ENCODE results near the gene SYNJ2.

The SYNJ2 gene

DNA sequence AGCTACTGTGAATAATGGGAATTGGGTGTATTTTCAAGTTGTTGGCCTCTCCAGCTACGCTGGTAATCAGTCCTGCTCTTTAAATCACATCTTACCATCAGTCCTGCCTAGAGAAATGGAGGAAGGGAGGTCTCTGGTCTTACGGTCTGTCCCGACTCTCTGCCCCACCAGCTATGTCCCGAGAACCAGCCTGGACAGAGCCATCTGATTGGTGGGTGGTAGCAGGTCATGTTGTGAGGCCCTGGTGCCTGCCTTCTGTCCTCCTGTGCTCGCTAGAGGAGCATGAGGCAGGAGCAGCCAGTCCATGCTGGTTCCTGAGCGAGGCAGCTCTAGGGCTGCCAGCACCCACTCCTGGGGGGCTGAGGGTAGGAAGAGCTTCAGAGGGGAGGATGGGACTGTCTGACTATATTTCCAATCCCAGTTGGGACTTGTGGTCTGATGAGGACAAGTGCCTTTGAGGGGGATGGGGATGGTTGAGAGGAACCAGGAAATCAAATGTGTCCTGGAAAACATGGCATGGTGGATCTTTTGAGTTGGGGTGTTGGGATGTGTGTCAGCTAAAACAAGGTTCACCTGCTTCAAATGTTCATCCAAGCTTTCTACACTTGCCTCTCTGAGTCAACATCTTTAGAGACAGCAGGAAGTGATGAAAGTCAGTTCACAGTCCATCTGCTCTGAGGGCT, 33.0 kb downstream of the SYNJ2 start:
- no peaks in the 10 kb centered on the region for H3K27me3 ChIP-seq (ENCODE audit: insufficient read depth, low read length)
- H2AFZ ChIP-seq (ENCODE audit: low read length): no peak overlapping the region
- H3K4me2 ChIP-seq (ENCODE audit: low read length): no peak overlapping the region
- H3K9ac ChIP-seq (ENCODE audit: low read length): no peak overlapping the region
- H3K4me1 ChIP-seq (ENCODE audit: insufficient read depth, low read length, severe bottlenecking): no peaks in the 10 kb centered on the region
- H3K36me3 ChIP-seq (ENCODE audit: insufficient read depth, low read length): no peaks in the 10 kb centered on the region
- H3K27ac ChIP-seq (ENCODE audit: low read depth, low read length, poor library complexity, severe bottlenecking): no peak overlapping the region
- H3F3A ChIP-seq (ENCODE audit: insufficient read depth, low read length): no peaks in the 10 kb centered on the region
- H3K79me2 ChIP-seq (ENCODE audit: insufficient read depth, low read length): no peaks in the 10 kb centered on the region
- H4K20me1 ChIP-seq (ENCODE audit: insufficient read depth, low read length): no peaks in the 10 kb centered on the region
- no peaks in the 10 kb centered on the region for H3K9me3 ChIP-seq (ENCODE audit: low read length)
- H3K4me3 ChIP-seq (ENCODE audit: low read depth, low read length, poor library complexity, severe bottlenecking): no peak overlapping the region
- H3K9me2 ChIP-seq (ENCODE audit: low read depth, low read length): no peaks in the 10 kb centered on the region
- TF ChIP-seq EZH2 (IDR thresholded peaks at IDR 0.05; ENCODE audit: borderline replicate concordance, low read length): no peak
- TF ChIP-seq, protein P1, sequence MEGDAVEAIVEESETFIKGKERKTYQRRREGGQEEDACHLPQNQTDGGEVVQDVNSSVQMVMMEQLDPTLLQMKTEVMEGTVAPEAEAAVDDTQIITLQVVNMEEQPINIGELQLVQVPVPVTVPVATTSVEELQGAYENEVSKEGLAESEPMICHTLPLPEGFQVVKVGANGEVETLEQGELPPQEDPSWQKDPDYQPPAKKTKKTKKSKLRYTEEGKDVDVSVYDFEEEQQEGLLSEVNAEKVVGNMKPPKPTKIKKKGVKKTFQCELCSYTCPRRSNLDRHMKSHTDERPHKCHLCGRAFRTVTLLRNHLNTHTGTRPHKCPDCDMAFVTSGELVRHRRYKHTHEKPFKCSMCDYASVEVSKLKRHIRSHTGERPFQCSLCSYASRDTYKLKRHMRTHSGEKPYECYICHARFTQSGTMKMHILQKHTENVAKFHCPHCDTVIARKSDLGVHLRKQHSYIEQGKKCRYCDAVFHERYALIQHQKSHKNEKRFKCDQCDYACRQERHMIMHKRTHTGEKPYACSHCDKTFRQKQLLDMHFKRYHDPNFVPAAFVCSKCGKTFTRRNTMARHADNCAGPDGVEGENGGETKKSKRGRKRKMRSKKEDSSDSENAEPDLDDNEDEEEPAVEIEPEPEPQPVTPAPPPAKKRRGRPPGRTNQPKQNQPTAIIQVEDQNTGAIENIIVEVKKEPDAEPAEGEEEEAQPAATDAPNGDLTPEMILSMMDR (IDR thresholded peaks at IDR 0.05; ENCODE audit: low read length): no peak

DNA sequence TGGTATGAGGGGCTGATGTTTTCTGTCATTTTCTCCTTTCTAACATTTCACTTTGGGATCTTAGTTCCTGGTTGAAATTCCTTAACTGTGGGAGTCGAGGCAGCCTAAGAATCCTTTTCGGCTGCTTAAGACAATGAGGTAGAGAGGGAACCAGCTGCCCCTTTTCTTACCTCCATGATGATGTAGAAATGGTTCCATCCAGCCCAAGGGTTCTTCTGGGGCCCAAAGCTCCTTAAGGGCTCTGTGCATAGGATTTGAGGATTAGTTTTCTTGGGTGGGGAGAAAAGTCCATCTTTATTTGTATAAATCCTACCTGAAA, 33.5 kb downstream of the SYNJ2 start:
- H2AFZ ChIP-seq (ENCODE audit: low read length): no peak overlapping the region
- no peaks in the 10 kb centered on the region for H3F3A ChIP-seq (ENCODE audit: insufficient read depth, low read length)
- H3K27me3 ChIP-seq (ENCODE audit: insufficient read depth, low read length): no peaks in the 10 kb centered on the region
- H3K4me3 ChIP-seq (ENCODE audit: low read depth, low read length, poor library complexity, severe bottlenecking): no peak overlapping the region
- H3K4me1 ChIP-seq (ENCODE audit: insufficient read depth, low read length, severe bottlenecking): no peaks in the 10 kb centered on the region
- no peak overlapping the region for H3K4me2 ChIP-seq (ENCODE audit: low read length)
- H3K27ac ChIP-seq (ENCODE audit: low read depth, low read length, poor library complexity, severe bottlenecking): no peak overlapping the region
- H3K9me3 ChIP-seq (ENCODE audit: low read length): no peaks in the 10 kb centered on the region
- H3K36me3 ChIP-seq (ENCODE audit: insufficient read depth, low read length): no peaks in the 10 kb centered on the region
- TF ChIP-seq, protein P1 (IDR thresholded peaks at IDR 0.05; ENCODE audit: low read length): no peak
- TF ChIP-seq EZH2 (IDR thresholded peaks at IDR 0.05; ENCODE audit: borderline replicate concordance, low read length): no peak
- no peaks in the 10 kb centered on the region for H3K9me2 ChIP-seq (ENCODE audit: low read depth, low read length)
- no peaks in the 10 kb centered on the region for H4K20me1 ChIP-seq (ENCODE audit: insufficient read depth, low read length)
- H3K79me2 ChIP-seq (ENCODE audit: insufficient read depth, low read length): no peaks in the 10 kb centered on the region
- no peak overlapping the region for H3K9ac ChIP-seq (ENCODE audit: low read length)

DNA sequence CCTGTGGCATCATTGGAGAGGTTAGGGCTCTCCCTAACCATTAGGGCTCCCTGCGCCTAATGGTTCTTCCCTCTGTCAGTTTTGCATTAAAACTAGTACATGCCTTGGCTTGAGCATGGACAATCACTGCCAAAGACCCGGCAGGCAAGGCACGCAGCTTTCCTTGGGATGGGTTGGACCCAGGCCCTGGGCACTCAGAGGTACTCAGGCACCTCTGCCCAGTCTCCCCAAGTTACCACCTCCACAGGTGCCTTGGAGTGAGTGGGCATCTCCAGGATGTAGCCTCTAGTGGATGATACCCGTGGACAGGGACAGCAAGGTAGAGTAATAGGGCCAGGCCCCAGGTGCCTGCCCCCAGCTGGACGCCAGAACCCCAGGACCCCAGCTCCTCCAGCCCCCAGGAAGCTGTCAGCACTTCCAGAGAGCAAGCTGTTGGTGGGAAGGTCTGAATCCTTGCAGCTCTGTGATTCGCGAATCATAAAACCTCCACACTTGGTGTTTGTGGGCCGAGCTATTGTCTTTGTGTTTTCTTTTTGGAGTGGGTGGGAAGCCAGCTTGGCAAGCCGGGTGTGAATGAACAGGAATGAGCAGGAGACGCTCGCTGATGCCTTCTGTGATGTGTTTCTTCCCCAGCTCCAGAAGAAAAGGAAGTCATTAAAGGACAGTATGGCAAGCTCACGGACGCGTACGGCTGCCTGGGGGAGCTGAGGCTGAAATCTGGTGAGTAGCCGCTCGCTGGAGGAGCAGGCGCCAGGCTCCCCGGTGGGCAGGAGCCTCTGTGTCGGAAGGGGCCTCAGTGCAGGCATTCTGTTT, 35.1 kb downstream of the SYNJ2 start:
- Histone ChIP-seq H3K27me3 (ENCODE audit: insufficient read depth, low read length) (no peaks in the 10 kb centered on the region), H3F3A (ENCODE audit: insufficient read depth, low read length) (no peaks in the 10 kb centered on the region), H3K79me2 (ENCODE audit: insufficient read depth, low read length) (no peaks in the 10 kb centered on the region), H3K4me2 (ENCODE audit: low read length) (no peak overlapping the region), H3K9me2 (ENCODE audit: low read depth, low read length) (no peaks in the 10 kb centered on the region), H3K4me3 (ENCODE audit: low read depth, low read length, poor library complexity, severe bottlenecking) (no peak overlapping the region), H2AFZ (ENCODE audit: low read length) (no peak overlapping the region), H3K9me3 (ENCODE audit: low read length) (no peaks in the 10 kb centered on the region), H4K20me1 (ENCODE audit: insufficient read depth, low read length) (no peaks in the 10 kb centered on the region), H3K9ac (ENCODE audit: low read length) (no peak overlapping the region), H3K4me1 (ENCODE audit: insufficient read depth, low read length, severe bottlenecking) (no peaks in the 10 kb centered on the region), H3K27ac (ENCODE audit: low read depth, low read length, poor library complexity, severe bottlenecking) (no peak overlapping the region), H3K36me3 (ENCODE audit: insufficient read depth, low read length) (no peaks in the 10 kb centered on the region)
- TF ChIP-seq EZH2 (IDR thresholded peaks at IDR 0.05; ENCODE audit: borderline replicate concordance, low read length): no peak
- TF ChIP-seq, protein P1 (IDR thresholded peaks at IDR 0.05; ENCODE audit: low read length): no peak
